NCI-H1436 (cell line): ENCODE measurements around the gene RBX1.
A peak's percentile ranks its signal among the peaks of the same experiment; 100 is the strongest.

Experiments used
- DNase-seq: peaks from one replicate; lab custom pipeline; 2025; lab: John Stamatoyannopoulos, UW

Gene RBX1

GRCh38 chr22:41022470-41023298 is 71.5 kb downstream of the RBX1 start:
- DNase-seq = peak; percentile 85
